HEK293 (cell line): ENCODE data around the gene LAP3.
A peak's percentile ranks its signal among the peaks of the same experiment; 100 is the strongest.

Experiments
- CTCF ChIA-PET: fragments of 350-600 bp; formaldehyde crosslinking; extraction: SDS; loops from one replicate; lab custom pipeline; 2021; ENCODE audit warnings: antibody characterized with exemption; lab: Yijun Ruan, JAX
- POLR2A ChIA-PET: fragments of 300-600 bp; formaldehyde crosslinking; extraction: SDS; loops from one replicate; lab custom pipeline; 2020; ENCODE audit warnings: antibody characterized with exemption, inconsistent platforms; lab: Yijun Ruan, JAX
- H3K27ac ChIP-seq: fragments of 200-500 bp; sonication (Bioruptor generic); 2 replicates; pipeline ENCODE4 v1.5.1; 2014; ENCODE audit warnings: low read depth, low read length, control low read depth, inconsistent platforms; ENCODE audit errors: extremely low read depth
- H3K36me3 ChIP-seq, 2 experiments: fragments of 200-500 bp in 1 of 2; sonication (Bioruptor generic) in 1 of 2; 1 replicate in 1 of 2; 2 replicates in 1 of 2; pipeline ENCODE4 v1.5.1; 2014 to 2017; ENCODE audit warnings: inconsistent platforms in 2 of 2, low read length in 2 of 2; ENCODE audit not compliant: control insufficient read depth in 2 of 2, insufficient read depth in 1 of 2
- H3K4me1 ChIP-seq: fragments of 200-500 bp; sonication (Bioruptor generic); 2 replicates; pipeline ENCODE4 v1.5.1; 2014; ENCODE audit warnings: mild to moderate bottlenecking, low read length, inconsistent platforms; ENCODE audit not compliant: control insufficient read depth, insufficient read depth
- H3K4me3 ChIP-seq: 2 replicates; pipeline ENCODE4 v1.5.1; 2011; ENCODE audit warnings: low read depth, mild to moderate bottlenecking, control low read depth, low read length, moderate library complexity
- H3K9me3 ChIP-seq: fragments of 200-500 bp; sonication (Bioruptor generic); 2 replicates; pipeline ENCODE4 v1.5.1; 2014; ENCODE audit warnings: low read depth, low read length, inconsistent platforms; ENCODE audit not compliant: control insufficient read depth, insufficient read depth
- GLIS1 ChIP-seq: fragments of 450-650 bp; formaldehyde crosslinking; IDR thresholded peaks from 2 replicates; pipeline ENCODE4 v1.5.1; 2016; ENCODE audit warnings: missing biosample characterization, missing genetic modification characterization
- MZF1 ChIP-seq: fragments of 450-650 bp; formaldehyde crosslinking; IDR thresholded peaks from 2 replicates; pipeline ENCODE4 v1.5.1; 2017; ENCODE audit warnings: missing biosample characterization, missing genetic modification characterization, borderline replicate concordance
- OSR2 ChIP-seq: fragments of 450-650 bp; formaldehyde crosslinking; IDR thresholded peaks from 2 replicates; pipeline ENCODE4 v1.5.1; 2016; ENCODE audit warnings: missing biosample characterization, missing genetic modification characterization
- SCRT2 ChIP-seq: fragments of 450-650 bp; formaldehyde crosslinking; IDR thresholded peaks from 2 replicates; pipeline ENCODE4 v1.5.1; 2016; ENCODE audit warnings: missing biosample characterization, missing genetic modification characterization
- ZBTB7A ChIP-seq: fragments of 450-650 bp; formaldehyde crosslinking; IDR thresholded peaks from 2 replicates; pipeline ENCODE4 v1.5.1; 2016; ENCODE audit warnings: low read depth, missing biosample characterization, missing genetic modification characterization
- ZNF133 ChIP-seq: fragments of 450-650 bp; formaldehyde crosslinking; IDR thresholded peaks from 2 replicates; pipeline ENCODE4 v1.5.1; 2016; ENCODE audit warnings: missing biosample characterization, missing genetic modification characterization
- ZNF140 ChIP-seq: fragments of 450-650 bp; formaldehyde crosslinking; IDR thresholded peaks from 2 replicates; pipeline ENCODE4 v1.5.1; 2016; ENCODE audit warnings: missing biosample characterization, missing genetic modification characterization
- ZNF184 ChIP-seq: fragments of 450-650 bp; IDR thresholded peaks from 2 replicates; pipeline ENCODE4 v1.5.1; 2018; ENCODE audit warnings: missing biosample characterization, mild to moderate bottlenecking, missing genetic modification characterization
- ZNF214 ChIP-seq: fragments of 450-650 bp; formaldehyde crosslinking; IDR thresholded peaks from 2 replicates; pipeline ENCODE4 v1.5.1; 2017; ENCODE audit warnings: missing biosample characterization, mild to moderate bottlenecking, missing genetic modification characterization, borderline replicate concordance
- ZNF221 ChIP-seq: fragments of 450-650 bp; formaldehyde crosslinking; IDR thresholded peaks from 2 replicates; pipeline ENCODE4 v1.5.1; 2017; ENCODE audit warnings: missing biosample characterization, missing genetic modification characterization, borderline replicate concordance
- ZNF354C ChIP-seq: fragments of 450-650 bp; formaldehyde crosslinking; IDR thresholded peaks from 2 replicates; pipeline ENCODE4 v1.5.1; 2016; ENCODE audit warnings: missing biosample characterization, missing genetic modification characterization, low read depth, borderline replicate concordance
- ZNF433 ChIP-seq: fragments of 450-650 bp; formaldehyde crosslinking; IDR thresholded peaks from 2 replicates; pipeline ENCODE4 v1.5.1; 2016; ENCODE audit warnings: missing biosample characterization, missing genetic modification characterization, low read depth
- ZNF610 ChIP-seq: fragments of 450-650 bp; formaldehyde crosslinking; IDR thresholded peaks from 2 replicates; pipeline ENCODE4 v1.5.1; 2016; ENCODE audit warnings: missing biosample characterization, missing genetic modification characterization, borderline replicate concordance
- ZNF629 ChIP-seq: fragments of 450-650 bp; formaldehyde crosslinking; IDR thresholded peaks from 2 replicates; pipeline ENCODE4 v1.5.1; 2017; ENCODE audit warnings: missing biosample characterization, missing genetic modification characterization
- ZNF670 ChIP-seq: fragments of 450-650 bp; formaldehyde crosslinking; IDR thresholded peaks from 2 replicates; pipeline ENCODE4 v1.5.1; 2016; ENCODE audit warnings: missing biosample characterization, missing genetic modification characterization, low read depth
- ZNF76 ChIP-seq: fragments of 450-650 bp; formaldehyde crosslinking; IDR thresholded peaks from 2 replicates; pipeline ENCODE4; 2016; ENCODE audit warnings: low read depth, missing biosample characterization, missing genetic modification characterization, borderline replicate concordance
- ZNF843 ChIP-seq: fragments of 450-650 bp; formaldehyde crosslinking; IDR thresholded peaks from 2 replicates; pipeline ENCODE4 v1.5.1; 2016; ENCODE audit warnings: missing biosample characterization, missing genetic modification characterization
- ZSCAN30 ChIP-seq: fragments of 450-650 bp; IDR thresholded peaks from 2 replicates; pipeline ENCODE4 v1.5.1; 2018; ENCODE audit warnings: missing biosample characterization, mild to moderate bottlenecking, missing genetic modification characterization, moderate library complexity
- TF ChIP-seq, protein P1 (sequence below): fragments of 450-650 bp; formaldehyde crosslinking; IDR thresholded peaks from 2 replicates; pipeline ENCODE4 v1.5.1; 2016; ENCODE audit warnings: missing biosample characterization, missing genetic modification characterization, borderline replicate concordance
- TF ChIP-seq, protein P2 (sequence below): fragments of 450-650 bp; formaldehyde crosslinking; IDR thresholded peaks from 2 replicates; pipeline ENCODE4 v1.5.1; 2016; ENCODE audit warnings: missing biosample characterization, missing genetic modification characterization
- TF ChIP-seq, protein P3 (sequence below): fragments of 450-650 bp; formaldehyde crosslinking; optimal IDR thresholded peaks from 2 replicates; pipeline ENCODE3; 2016; ENCODE audit warnings: missing biosample characterization, mild to moderate bottlenecking, missing genetic modification characterization
- TF ChIP-seq, protein P4 (sequence below): fragments of 450-650 bp; formaldehyde crosslinking; conservative IDR thresholded peaks from 2 replicates; pipeline ENCODE4 v1.5.1; 2016; ENCODE audit warnings: low read depth, missing biosample characterization, missing genetic modification characterization
- TF ChIP-seq, protein P5 (sequence below): fragments of 450-650 bp; formaldehyde crosslinking; IDR thresholded peaks from 2 replicates; pipeline ENCODE4 v1.5.1; 2017; ENCODE audit warnings: missing biosample characterization, missing genetic modification characterization

Gene LAP3

DNA sequence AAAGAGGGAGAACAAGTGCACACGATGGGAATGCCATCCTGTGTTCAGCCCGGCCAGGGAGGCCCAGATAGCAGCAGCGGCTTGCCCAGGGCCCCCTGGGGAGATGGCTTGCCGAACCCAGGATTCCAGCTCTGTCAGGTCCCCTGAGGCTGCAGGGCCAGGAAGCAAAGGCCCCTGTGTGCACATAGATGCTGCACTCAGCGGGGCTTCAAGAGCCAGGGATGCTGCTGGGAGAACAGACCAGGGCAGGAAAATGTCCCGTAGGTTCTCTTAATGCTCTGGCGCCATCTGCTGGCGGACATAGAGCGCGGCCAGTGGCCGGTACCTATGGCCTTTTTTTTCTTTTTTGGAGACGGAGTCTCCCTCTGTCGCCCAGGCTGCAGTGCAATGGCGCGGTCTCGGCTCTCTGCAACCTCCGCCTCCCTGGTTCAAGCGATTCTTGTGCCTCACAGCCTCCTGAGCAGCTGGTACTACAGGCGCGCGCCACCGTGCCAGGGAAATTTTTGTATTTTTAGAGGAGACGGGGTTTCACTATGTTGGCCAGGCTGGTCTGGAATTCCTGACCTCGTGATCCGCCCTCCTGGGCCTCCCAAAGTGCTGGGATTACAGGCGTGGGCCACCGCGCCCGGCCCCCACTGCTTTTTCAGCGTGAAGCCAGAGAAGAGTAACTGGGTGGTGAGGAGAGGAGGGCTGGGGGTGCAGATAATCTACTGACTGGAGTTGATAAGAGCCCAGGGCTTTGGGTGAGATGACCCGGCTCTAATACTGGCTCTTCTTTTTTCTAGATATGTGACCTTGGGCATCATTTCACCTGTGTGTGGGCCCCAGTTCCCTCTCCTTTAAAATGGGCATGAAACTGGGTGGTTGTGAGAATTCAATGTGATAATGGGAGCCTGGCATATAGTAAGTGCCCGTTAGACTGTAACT lies 60.0 kb downstream of the LAP3 start (continued):
- TF ChIP-seq, protein P1, sequence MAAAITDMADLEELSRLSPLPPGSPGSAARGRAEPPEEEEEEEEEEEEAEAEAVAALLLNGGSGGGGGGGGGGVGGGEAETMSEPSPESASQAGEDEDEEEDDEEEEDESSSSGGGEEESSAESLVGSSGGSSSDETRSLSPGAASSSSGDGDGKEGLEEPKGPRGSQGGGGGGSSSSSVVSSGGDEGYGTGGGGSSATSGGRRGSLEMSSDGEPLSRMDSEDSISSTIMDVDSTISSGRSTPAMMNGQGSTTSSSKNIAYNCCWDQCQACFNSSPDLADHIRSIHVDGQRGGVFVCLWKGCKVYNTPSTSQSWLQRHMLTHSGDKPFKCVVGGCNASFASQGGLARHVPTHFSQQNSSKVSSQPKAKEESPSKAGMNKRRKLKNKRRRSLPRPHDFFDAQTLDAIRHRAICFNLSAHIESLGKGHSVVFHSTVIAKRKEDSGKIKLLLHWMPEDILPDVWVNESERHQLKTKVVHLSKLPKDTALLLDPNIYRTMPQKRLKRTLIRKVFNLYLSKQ: no peak
- no peak for TF ChIP-seq ZNF433 (tag by site-specific recombination)
- no peak for TF ChIP-seq ZNF629 (tag by site-specific recombination)
- no peak for TF ChIP-seq ZNF214 (tag by site-specific recombination)
- TF ChIP-seq GLIS1 (tag by site-specific recombination): peak; percentile 30; the same call in 1 of the 2 replicates
- no peak for TF ChIP-seq ZBTB7A
- peak; percentile 22; the same call in 1 of the 2 replicates for TF ChIP-seq MZF1 (tag by site-specific recombination)
- peak; percentile 31; the same call in 1 of the 2 replicates for TF ChIP-seq ZSCAN30 (tag by site-specific recombination)
- no peak for TF ChIP-seq ZNF354C (tag by site-specific recombination)
- TF ChIP-seq, protein P2, sequence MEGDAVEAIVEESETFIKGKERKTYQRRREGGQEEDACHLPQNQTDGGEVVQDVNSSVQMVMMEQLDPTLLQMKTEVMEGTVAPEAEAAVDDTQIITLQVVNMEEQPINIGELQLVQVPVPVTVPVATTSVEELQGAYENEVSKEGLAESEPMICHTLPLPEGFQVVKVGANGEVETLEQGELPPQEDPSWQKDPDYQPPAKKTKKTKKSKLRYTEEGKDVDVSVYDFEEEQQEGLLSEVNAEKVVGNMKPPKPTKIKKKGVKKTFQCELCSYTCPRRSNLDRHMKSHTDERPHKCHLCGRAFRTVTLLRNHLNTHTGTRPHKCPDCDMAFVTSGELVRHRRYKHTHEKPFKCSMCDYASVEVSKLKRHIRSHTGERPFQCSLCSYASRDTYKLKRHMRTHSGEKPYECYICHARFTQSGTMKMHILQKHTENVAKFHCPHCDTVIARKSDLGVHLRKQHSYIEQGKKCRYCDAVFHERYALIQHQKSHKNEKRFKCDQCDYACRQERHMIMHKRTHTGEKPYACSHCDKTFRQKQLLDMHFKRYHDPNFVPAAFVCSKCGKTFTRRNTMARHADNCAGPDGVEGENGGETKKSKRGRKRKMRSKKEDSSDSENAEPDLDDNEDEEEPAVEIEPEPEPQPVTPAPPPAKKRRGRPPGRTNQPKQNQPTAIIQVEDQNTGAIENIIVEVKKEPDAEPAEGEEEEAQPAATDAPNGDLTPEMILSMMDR (tag by site-specific recombination): peak; percentile 48
- no peak for TF ChIP-seq ZNF610
- TF ChIP-seq ZNF76 (tag by site-specific recombination): no peak
- TF ChIP-seq, protein P3, sequence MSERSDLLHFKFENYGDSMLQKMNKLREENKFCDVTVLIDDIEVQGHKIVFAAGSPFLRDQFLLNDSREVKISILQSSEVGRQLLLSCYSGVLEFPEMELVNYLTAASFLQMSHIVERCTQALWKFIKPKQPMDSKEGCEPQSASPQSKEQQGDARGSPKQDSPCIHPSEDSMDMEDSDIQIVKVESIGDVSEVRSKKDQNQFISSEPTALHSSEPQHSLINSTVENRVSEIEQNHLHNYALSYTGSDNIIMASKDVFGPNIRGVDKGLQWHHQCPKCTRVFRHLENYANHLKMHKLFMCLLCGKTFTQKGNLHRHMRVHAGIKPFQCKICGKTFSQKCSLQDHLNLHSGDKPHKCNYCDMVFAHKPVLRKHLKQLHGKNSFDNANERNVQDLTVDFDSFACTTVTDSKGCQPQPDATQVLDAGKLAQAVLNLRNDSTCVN: no peak
- TF ChIP-seq OSR2 (tag by site-specific recombination): no peak

DNA sequence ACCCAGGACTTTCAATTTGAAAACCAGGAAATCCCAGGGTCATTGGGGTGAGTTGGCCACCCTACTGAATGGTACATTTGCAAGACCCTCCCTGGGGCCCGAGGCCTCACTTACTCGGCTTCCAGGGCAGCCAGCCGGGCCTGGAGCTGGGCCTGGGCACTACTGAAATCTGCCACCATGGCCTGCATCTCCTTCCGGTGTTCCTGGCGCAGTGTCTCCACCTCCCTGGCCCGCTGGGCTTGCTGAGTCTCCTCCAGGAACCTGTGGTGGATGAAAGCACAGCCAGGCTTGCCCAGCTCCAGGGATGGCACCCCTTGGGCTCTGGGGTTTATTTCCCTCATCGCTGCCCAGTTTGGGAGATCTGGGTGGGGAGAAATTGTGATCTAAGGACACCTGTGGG lies 62.1 kb downstream of the LAP3 start:
- no peak overlapping the region for H3K27ac ChIP-seq
- H3K36me3 ChIP-seq: peaks cover 0 to 29% of the 10 kb centered on the region in 2 experiments; a peak in 1 of 3 replicates
- CTCF ChIA-PET: interaction anchor here (2.1 kb wide), 1 partner anchor 90 kb away, joined by 8 read pairs; no protein-coding TSS in a partner anchor
- no peaks in the 10 kb centered on the region for H3K9me3 ChIP-seq
- H3K4me3 ChIP-seq: no peak overlapping the region
- TF ChIP-seq ZNF140: no peak
- no peak for TF ChIP-seq ZNF221 (tag by site-specific recombination)
- no peak for TF ChIP-seq SCRT2 (tag by site-specific recombination)
- no peak for TF ChIP-seq ZNF843 (tag by site-specific recombination)
- TF ChIP-seq, protein P4, sequence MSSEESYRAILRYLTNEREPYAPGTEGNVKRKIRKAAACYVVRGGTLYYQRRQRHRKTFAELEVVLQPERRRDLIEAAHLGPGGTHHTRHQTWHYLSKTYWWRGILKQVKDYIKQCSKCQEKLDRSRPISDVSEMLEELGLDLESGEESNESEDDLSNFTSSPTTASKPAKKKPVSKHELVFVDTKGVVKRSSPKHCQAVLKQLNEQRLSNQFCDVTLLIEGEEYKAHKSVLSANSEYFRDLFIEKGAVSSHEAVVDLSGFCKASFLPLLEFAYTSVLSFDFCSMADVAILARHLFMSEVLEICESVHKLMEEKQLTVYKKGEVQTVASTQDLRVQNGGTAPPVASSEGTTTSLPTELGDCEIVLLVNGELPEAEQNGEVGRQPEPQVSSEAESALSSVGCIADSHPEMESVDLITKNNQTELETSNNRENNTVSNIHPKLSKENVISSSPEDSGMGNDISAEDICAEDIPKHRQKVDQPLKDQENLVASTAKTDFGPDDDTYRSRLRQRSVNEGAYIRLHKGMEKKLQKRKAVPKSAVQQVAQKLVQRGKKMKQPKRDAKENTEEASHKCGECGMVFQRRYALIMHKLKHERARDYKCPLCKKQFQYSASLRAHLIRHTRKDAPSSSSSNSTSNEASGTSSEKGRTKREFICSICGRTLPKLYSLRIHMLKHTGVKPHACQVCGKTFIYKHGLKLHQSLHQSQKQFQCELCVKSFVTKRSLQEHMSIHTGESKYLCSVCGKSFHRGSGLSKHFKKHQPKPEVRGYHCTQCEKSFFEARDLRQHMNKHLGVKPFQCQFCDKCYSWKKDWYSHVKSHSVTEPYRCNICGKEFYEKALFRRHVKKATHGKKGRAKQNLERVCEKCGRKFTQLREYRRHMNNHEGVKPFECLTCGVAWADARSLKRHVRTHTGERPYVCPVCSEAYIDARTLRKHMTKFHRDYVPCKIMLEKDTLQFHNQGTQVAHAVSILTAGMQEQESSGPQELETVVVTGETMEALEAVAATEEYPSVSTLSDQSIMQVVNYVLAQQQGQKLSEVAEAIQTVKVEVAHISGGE: no peak
- TF ChIP-seq, protein P5, sequence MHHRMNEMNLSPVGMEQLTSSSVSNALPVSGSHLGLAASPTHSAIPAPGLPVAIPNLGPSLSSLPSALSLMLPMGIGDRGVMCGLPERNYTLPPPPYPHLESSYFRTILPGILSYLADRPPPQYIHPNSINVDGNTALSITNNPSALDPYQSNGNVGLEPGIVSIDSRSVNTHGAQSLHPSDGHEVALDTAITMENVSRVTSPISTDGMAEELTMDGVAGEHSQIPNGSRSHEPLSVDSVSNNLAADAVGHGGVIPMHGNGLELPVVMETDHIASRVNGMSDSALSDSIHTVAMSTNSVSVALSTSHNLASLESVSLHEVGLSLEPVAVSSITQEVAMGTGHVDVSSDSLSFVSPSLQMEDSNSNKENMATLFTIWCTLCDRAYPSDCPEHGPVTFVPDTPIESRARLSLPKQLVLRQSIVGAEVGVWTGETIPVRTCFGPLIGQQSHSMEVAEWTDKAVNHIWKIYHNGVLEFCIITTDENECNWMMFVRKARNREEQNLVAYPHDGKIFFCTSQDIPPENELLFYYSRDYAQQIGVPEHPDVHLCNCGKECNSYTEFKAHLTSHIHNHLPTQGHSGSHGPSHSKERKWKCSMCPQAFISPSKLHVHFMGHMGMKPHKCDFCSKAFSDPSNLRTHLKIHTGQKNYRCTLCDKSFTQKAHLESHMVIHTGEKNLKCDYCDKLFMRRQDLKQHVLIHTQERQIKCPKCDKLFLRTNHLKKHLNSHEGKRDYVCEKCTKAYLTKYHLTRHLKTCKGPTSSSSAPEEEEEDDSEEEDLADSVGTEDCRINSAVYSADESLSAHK (tag by site-specific recombination): no peak
- TF ChIP-seq ZNF133 (tag by site-specific recombination): no peak
- no peak for TF ChIP-seq ZNF670 (tag by site-specific recombination)
- no peak for TF ChIP-seq ZNF184 (tag by site-specific recombination)
- TF ChIP-seq, all 188 proteins: peak for 0
- POLR2A ChIA-PET: no interaction called here
- no peaks in the 10 kb centered on the region for H3K4me1 ChIP-seq
